Lower lobe of right lung (tissue), 2 donors: ENCODE data around the gene MYH9. TPM values are rescaled to one million over a fixed set of nuclear protein-coding genes. Genes with fewer than 3 reads are reported as not detected.
A peak's percentile ranks its signal among the peaks of the same experiment; 100 is the strongest.

ENCODE experiments used
- ATAC-seq, 2 donors: fragments of 200-7000 bp; cut with Tn5 transposase; one replicate each; pipeline ENCODE4 v1.9.1; 2020 to 2022; ENCODE audit warnings: mild to moderate bottlenecking in 2 of 2, moderate library complexity in 2 of 2
- DNase-seq: peaks from one replicate; pipeline ENCODE4 v3.0.0-alpha.2; 2020
- H3K27ac ChIP-seq: fragments of 200-600 bp; one replicate; pipeline ENCODE4 v1.8.0; 2022
- H3K27me3 ChIP-seq: fragments of 200-600 bp; one replicate; pipeline ENCODE4 v1.8.0; 2022; ENCODE audit warnings: low read depth
- H3K36me3 ChIP-seq: fragments of 200-600 bp; one replicate; pipeline ENCODE4 v1.8.0; 2022; ENCODE audit warnings: mild to moderate bottlenecking
- H3K4me1 ChIP-seq: fragments of 200-600 bp; one replicate; pipeline ENCODE4 v1.8.0; 2022
- H3K4me3 ChIP-seq: fragments of 200-600 bp; one replicate; pipeline ENCODE4 v1.8.0; 2022; ENCODE audit warnings: mild to moderate bottlenecking
- H3K9me3 ChIP-seq: fragments of 200-600 bp; one replicate; pipeline ENCODE4 v1.8.0; 2022
- intact Hi-C: fragments of 100-400 bp; cut with DNase I; formaldehyde crosslinking; loops from one replicate; pipeline ENCODE4 v1.11.0; 2022
- total RNA-seq: library from RNA; stranded (reverse); fragmentation: NEBNext Ultra II Directional; extraction: Animal tissue kit (Norgen Biotek cat#: 25700); gene quantifications from one replicate; pipeline ENCODE4 v1.2.1, GENCODE V29; 2021
- TF ChIP-seq, protein P1 (sequence below): fragments of 200-600 bp; IDR thresholded peaks from one replicate; pipeline ENCODE4 v1.8.0; 2022; ENCODE audit warnings: antibody characterized with exemption, mild to moderate bottlenecking
- donor health status: DM: no; HTN: yes; CAD: no; lungs with severe emphysema.

MYH9 gene
- total RNA-seq, 1 donor from 2014 or later = 659 TPM

DNA sequence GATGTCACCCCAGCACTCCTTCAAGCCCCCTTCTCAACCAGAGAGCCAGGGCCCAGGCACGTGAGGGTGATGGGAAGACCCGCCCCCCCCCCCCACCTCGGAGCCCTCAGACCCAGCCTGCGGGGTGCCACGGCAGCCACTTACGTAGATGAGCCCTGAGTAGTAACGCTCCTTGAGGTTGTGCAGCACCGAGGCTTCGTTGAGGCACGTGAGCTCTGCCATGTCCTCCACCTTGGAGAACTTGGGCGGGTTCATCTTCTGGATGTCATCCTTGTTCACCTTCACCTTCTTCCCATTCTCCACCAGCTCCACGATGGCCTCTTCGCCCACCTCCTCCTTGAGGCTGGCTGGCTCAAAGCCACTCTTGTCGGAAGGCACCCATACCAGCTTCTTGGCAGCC is 39.0 kb downstream of the MYH9 start:
- intact Hi-C loops = no loop called here
- DNase-seq (no peak), ATAC-seq (no peak)
- Histone ChIP-seq H3K4me1 (peaks cover 95% of the 10 kb centered on the region), H3K27me3 (no peaks in the 10 kb centered on the region), H3K27ac (peak overlapping the region; percentile 53), H3K4me3 (no peak overlapping the region), H3K36me3 (peaks cover 51% of the 10 kb centered on the region), H3K9me3 (no peaks in the 10 kb centered on the region)
- TF ChIP-seq, protein P1, sequence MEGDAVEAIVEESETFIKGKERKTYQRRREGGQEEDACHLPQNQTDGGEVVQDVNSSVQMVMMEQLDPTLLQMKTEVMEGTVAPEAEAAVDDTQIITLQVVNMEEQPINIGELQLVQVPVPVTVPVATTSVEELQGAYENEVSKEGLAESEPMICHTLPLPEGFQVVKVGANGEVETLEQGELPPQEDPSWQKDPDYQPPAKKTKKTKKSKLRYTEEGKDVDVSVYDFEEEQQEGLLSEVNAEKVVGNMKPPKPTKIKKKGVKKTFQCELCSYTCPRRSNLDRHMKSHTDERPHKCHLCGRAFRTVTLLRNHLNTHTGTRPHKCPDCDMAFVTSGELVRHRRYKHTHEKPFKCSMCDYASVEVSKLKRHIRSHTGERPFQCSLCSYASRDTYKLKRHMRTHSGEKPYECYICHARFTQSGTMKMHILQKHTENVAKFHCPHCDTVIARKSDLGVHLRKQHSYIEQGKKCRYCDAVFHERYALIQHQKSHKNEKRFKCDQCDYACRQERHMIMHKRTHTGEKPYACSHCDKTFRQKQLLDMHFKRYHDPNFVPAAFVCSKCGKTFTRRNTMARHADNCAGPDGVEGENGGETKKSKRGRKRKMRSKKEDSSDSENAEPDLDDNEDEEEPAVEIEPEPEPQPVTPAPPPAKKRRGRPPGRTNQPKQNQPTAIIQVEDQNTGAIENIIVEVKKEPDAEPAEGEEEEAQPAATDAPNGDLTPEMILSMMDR = no peak

DNA sequence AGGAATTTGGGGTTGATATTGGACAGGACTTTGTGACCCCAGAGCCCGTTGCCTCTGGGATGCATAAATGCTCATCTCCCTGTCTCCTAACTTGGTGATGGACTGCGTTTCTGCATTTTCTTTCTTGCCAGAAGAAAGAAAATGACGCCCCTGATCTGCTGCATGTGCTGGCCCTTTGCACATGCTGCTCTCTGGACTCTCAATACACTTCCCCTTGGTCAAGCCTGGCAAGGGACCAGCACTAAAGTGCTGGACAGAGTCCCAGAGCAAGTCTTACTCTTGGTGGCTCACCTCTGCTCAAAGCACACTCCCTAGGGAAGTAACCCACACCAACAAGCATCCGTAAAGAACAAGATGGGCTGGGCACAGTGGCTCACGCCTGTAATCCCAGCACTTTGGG is 40.7 kb downstream of the MYH9 start:
- DNase-seq (no peak), ATAC-seq (no peak)
- intact Hi-C loops = no loop called here
- Histone ChIP-seq H3K4me1 (peaks cover 95% of the 10 kb centered on the region), H3K9me3 (no peaks in the 10 kb centered on the region), H3K27ac (peak overlapping the region; percentile 64), H3K4me3 (no peak overlapping the region), H3K27me3 (no peaks in the 10 kb centered on the region), H3K36me3 (peaks cover 67% of the 10 kb centered on the region)
- TF ChIP-seq, protein P1 = no peak

DNA sequence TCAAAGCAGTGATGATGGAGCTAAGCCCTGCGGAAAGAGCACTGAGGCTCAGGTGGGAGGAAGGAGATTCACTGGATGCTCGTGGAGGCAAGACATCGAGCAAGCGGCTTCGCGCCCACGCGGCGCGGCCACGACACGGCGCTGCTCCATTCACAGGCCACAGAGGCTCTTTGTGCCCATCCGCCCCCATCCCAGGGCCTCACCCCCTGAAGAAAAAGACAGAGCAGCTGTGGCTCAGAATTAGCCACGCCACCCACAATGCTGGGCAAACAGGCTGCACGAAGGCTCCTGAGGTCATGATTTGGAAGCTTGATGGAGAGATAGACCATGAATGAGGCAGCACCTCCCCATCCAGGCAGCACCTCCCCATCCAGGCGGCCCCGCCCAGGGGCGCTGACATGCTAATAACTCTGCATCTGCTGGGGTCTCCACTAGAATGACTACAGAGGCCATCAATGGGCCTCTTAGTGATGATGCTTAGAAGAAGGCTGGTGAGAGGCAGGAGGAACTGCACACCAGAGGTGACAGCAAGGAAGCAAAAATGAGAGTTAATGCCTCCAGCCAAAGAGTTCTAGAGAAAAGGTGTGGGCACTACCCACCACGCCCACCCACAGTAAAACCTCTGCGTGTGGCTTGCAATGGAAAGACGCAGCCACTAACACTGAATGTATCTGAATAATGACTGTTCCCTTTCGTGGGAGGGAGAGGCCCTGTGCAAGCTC is 43.5 kb downstream of the MYH9 start:
- TF ChIP-seq, protein P1 = no peak
- Histone ChIP-seq H3K36me3 (peaks cover 95% of the 10 kb centered on the region), H3K4me3 (no peak overlapping the region), H3K27me3 (no peaks in the 10 kb centered on the region), H3K4me1 (peaks cover 95% of the 10 kb centered on the region), H3K27ac (no peak overlapping the region), H3K9me3 (no peaks in the 10 kb centered on the region)
- ATAC-seq = no peak
- DNase-seq = no peak
- intact Hi-C loops = no loop called here

DNA sequence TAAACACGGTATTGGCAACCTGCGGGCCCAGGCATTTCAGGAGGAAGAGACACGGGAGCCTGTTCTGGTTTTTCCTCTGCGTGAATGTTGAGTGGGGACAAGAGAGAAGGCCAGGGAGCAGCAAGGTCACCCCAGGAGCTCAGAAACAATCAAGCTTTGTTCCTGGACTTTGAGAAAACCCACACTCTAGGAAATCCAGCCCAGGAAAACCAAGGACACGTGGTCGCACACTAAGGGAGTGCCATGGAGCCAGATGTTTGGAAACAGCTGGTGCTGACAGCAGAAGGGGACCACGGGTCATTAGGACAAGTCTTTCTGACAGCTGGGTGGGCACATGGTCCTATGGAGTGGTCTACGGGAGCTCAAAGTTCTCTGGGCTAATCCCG is 44.1 kb downstream of the MYH9 start:
- DNase-seq (no peak), ATAC-seq (peak; percentile 25 to 53)
- Histone ChIP-seq H3K27ac (no peak overlapping the region), H3K27me3 (no peaks in the 10 kb centered on the region), H3K4me3 (no peak overlapping the region), H3K4me1 (peaks cover 95% of the 10 kb centered on the region), H3K9me3 (no peaks in the 10 kb centered on the region), H3K36me3 (peaks cover 96% of the 10 kb centered on the region)
- TF ChIP-seq, protein P1 = no peak
- intact Hi-C loops = no loop called here

DNA sequence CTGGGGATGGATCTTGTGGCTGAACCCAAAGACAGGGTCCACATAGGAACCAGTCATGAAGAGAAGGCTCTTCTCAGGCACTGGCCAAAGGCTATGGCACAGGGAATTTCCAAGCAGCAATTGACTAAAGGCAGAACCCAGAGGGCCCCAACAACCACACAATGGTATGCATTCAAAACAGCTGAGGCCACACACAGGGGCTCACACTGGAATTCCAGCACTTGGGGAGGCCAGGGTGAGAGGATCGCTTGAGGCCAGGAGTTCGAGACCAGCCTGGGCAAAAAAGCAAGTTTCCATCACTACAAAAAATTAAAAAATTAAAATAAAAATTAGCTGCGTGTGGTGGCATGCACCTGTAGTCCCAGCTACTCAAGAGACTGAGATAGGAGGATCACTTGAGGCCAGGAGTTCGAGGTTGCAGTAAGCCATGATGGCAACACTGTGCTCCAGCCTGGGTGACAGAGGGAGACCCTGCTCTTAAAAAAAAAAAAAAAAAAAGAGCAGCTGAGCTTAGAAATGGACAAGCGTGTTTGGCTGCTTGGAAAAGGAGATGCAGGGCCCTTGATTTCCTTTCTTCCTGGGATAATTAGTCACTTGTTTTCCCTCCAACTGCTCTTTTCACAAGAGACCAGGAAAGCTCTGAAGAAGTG is 44.6 kb downstream of the MYH9 start:
- no peaks in the 10 kb centered on the region for H3K27me3 ChIP-seq
- intact Hi-C loops = no loop called here
- no peaks in the 10 kb centered on the region for H3K9me3 ChIP-seq
- TF ChIP-seq, protein P1 = no peak
- H3K27ac ChIP-seq = peak overlapping the region; percentile 34
- DNase-seq = no peak
- ATAC-seq = no peak
- H3K4me3 ChIP-seq = no peak overlapping the region
- peaks cover 95% of the 10 kb centered on the region for H3K4me1 ChIP-seq
- H3K36me3 ChIP-seq = peaks cover 96% of the 10 kb centered on the region
